ENCODE measurements around the gene GRIN1.

Gene GRIN1

GRCh38 chr9:137198051-137198901 lies 59.3 kb downstream of the GRIN1 start:
- no peak for DNase-seq

GRCh38 chr9:137198902-137199283 lies 59.9 kb downstream of the GRIN1 start:
- DNase-seq = no peak

- DNase-seq = no peak
Observed at GRCh38 chr9:137199411-137200121, 60.6 kb downstream of the GRIN1 start.

GRCh38 chr9:137200311-137201204 lies 61.6 kb downstream of the GRIN1 start, which contains the start of gene TPRN:
Gene TPRN (minus strand): TSS chr9:137200741. CDS start chr9:137200711, 30 bp downstream.
- DNase-seq = peak; percentile 99

- no peak for DNase-seq
Observed at GRCh38 chr9:137201205-137201868, 62.4 kb downstream of the GRIN1 start.

- DNase-seq = no peak
Observed at GRCh38 chr9:137202966-137203365, 64.0 kb downstream of the GRIN1 start.

GRCh38 chr9:137204731-137205125 lies 65.8 kb downstream of the GRIN1 start:
- no peak for DNase-seq

GRCh38 chr9:137205126-137206069 lies 66.4 kb downstream of the GRIN1 start, which contains the start of the genes NDOR1 and TMEM203:
Gene NDOR1 (plus strand): TSS chr9:137205700. CDS start chr9:137205778, 78 bp downstream.
Gene TMEM203 (minus strand): TSS chr9:137205648. CDS start chr9:137205414, 234 bp downstream.
- DNase-seq = peak; percentile 88

- no peak for DNase-seq
Observed at GRCh38 chr9:137206602-137207001, 67.6 kb downstream of the GRIN1 start.

GRCh38 chr9:137211532-137211931 lies 72.6 kb downstream of the GRIN1 start:
- DNase-seq = no peak

- DNase-seq = no peak
Observed at GRCh38 chr9:137212520-137212919, 73.6 kb downstream of the GRIN1 start.

GRCh38 chr9:137213160-137214060 lies 74.5 kb downstream of the GRIN1 start:
- no peak for DNase-seq

- DNase-seq = no peak
Observed at GRCh38 chr9:137214620-137215019, 75.7 kb downstream of the GRIN1 start.

- no peak for DNase-seq
Observed at GRCh38 chr9:137215196-137215986, 76.4 kb downstream of the GRIN1 start.

GRCh38 chr9:137216188-137216965 lies 77.4 kb downstream of the GRIN1 start:
- no peak for DNase-seq

- DNase-seq = no peak
Observed at GRCh38 chr9:137217276-137218211, 78.6 kb downstream of the GRIN1 start.

- no peak for DNase-seq
Observed at GRCh38 chr9:137218212-137218753, 79.3 kb downstream of the GRIN1 start.
